Activated T-helper 1 cell treated with anti-CD3 and anti-CD28 coated beads, Interleukin-2, amount 50 U/mL, for 16 hours (primary cell): ENCODE results near the gene CASKIN1.
"Not testable (repeated sequence)": the region's sequence is repeated elsewhere in the genome, so short reads cannot be mapped to it uniquely, and the experiment has no call there.

Experiments
- DNase-seq, 2 donors: peaks; one replicate each; pipeline ENCODE4 v3.0.0-alpha.2; 2020; ENCODE audit warnings: low read depth in 1 of 2, low spot score in 1 of 2

CASKIN1 gene

DNA sequence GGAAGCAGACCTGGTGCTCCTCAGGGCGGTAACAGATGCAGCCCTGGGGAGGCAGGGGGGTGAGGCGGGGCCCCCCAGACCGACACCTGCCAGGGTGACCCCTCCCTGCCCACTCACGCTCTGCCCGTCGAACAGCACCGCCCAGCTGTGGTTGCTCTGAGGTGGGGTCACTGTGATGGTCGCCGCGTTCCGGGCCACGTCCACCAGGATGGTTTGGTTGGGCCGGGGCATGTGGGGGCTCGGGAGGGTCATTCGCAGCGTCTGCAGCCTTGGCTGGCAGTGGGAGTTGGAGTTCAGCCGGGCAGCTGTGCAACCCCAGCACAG, 13.6 kb upstream of the CASKIN1 start:
- DNase-seq = no peak

DNA sequence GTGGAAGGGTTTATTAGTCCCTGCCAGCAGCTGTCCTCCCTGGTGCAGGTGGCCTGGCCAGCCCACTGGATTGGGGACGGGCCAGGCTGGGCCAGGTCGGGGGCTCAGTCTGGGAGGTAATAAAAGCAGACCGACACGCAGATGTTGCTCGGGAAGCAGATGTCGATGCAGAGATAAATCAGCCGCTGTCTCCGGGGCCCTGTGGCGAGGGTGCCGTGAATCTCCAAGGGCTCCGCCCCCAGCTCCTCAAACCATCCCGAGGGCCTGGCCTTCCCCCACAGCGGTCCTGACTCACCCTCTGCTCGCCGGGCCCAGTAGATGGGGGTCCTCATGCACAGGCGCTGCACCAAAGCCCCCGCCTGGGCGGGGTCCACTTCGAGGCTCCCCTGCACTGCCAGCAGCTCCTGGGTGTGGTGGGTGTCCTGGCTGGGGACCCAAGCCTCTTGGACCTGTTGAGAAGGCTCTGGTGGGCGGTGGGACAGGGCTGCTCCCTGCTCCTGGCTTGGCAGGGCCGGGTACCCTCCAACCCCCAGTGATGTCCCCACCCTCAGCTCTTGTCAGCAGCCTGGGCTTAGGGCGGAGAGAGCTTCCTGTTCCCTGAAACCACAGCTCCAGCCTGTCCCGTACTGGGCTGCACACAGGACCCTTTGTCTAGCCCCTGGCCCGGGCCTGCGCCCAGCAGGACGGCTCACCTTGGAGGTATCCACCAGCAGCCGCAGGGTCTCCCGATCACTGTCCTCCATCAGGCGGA, 13.0 kb upstream of the CASKIN1 start:
- DNase-seq = no peak

DNA sequence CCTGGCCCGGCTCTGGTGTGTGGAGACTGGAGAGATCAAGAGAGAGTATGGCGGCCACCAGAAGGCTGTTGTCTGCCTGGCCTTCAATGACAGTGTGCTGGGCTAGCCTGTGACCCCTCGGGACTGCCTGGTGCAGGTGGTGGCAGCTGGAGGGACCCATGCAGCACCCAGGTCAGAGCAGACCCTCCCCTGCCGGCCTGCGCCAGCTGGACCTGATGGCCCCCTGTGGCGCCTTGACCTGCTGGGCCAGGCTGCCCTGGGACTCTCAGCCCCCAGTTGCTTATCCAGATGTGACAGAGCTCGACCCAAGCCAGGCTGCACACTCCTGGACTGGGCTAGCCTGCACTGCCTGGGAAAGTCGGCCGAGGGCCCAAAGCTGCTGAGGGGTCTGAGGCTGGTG, 12.4 kb upstream of the CASKIN1 start:
- no peak for DNase-seq

DNA sequence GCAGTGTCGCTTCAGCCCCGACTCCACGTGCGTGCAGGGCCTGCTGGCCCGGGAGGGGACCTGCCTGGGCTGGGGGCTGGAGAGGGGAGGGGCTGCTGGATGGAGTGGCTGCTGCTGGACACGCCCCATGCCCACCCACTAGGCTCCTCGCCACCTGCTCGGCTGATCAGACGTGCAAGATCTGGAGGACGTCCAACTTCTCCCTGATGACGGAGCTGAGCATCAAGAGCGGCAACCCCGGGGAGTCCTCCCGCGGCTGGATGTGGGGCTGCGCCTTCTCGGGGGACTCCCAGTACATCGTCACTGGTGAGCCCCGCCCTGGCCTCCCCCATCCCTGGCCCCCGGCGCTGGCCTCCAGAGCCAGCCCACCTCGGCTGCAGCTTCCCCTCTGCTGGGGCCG, 11.9 kb upstream of the CASKIN1 start:
- DNase-seq = no peak

DNA sequence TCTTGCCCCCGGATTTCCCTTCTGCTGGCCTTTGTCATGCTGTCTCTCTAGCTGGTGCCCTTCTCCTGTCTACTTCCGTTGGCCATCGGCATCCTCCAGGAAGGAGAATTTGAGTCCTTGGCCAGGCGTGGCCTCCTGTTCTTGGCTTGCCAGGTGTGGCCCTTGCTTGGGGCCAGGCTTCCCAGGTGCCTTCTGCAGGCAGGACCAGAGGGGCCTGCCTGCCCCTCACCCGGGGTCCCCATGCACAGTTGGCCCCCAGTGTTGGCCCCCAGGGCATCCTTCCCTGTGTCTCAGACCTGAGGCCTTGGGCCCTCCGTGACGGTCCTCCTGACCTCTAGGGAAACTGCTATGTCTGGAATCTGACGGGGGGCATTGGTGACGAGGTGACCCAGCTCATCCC, 11.5 kb upstream of the CASKIN1 start:
- no peak for DNase-seq

DNA sequence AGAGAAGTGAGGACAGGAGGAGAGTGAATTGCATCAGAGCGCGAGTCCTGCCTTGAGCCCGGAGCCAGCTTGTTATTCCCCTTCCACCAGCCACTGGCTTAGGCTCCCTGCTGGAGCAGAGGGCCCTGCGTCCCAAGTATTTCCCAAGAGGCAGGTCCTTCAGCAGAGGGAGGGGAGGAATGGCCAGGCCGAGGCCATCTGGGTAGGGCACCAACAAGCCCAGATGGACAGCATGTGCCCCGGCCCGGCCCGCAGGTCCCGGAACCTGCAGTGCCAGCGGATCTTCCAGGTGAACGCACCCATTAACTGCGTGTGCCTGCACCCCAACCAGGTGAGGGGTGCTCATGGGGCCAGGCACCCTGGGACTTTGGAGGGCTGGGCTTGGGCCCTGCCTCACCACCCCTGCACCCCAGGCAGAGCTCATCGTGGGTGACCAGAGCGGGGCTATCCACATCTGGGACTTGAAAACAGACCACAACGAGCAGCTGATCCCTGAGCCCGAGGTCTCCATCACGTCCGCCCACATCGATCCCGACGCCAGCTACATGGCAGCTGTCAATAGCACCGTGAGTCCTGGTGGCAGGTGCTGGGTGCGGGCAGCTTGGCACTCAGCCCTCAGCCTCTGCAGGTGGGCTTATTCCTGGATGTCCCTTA, 10.5 kb upstream of the CASKIN1 start:
- DNase-seq = no peak

DNA sequence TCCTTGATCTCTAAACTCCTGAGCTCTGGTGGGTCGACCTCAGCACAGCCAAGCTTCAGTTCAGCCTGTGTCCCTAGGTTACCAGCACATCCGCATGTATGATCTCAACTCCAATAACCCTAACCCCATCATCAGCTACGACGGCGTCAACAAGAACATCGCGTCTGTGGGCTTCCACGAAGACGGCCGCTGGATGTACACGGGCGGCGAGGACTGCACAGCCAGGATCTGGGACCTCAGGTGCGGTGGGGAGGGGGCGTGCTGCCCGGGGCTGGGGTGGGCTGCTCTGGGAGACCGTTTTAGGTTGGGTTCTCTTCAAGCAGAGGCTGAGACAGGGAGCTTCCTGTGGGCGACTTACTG, 10.0 kb upstream of the CASKIN1 start:
- DNase-seq = no peak

DNA sequence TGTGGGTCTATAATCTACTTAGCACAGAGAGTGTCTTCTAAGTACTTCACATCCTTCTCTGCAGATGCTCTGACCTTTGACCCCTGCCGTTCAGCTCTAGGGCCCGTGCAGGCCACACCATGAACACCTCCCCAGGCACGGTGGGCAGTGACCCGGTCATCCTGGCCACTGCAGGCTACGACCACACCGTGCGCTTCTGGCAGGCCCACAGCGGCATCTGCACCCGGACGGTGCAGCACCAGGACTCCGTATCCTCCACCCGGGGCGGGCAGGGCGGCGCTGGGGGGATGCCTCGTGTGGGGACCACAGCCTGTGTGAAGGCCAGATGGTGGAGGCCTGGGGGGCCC, 9.5 kb upstream of the CASKIN1 start:
- no peak for DNase-seq

DNA sequence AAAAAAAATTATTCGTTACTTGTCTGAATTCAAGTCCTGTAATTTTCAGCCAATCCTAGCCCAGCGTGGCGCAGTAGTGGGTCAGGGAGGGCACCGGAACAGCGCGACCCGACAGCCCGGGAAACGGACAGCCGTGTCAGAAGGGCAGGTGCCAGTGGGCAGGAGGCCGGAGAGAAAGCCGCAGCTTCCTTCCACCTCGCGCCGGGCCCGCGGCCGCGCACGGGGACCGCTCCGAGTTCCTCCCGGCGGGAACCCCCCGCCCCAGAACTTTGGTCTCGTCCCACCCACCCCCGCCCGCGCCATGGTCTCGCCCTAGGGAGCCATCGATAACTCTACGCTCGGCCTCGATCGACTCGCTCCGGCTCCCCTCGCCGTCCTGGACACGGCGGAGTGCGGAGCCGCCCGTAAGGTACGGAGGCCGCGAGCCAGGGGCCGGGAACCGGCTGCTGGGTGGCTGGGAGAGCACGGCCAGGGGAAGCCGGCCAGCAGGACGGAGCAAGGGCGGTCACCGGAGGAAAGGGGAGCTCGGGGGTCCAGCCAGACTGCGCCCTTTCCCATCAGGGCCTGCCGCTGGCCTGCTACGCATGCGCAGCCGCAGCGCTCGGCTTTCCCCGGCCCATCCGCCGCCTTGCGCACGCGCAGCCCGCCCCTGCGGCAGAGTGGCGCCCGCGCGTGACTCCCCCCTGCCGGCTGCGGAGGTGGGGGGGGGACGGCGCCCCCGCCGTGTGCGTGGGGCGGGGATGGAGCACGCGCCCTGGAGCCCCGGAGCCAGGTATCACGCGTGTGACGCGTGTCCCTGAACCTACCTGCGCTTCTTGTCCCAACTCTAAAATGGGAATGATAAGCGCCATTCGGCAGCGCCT, 8.9 kb upstream of the CASKIN1 start, which contains the start of gene MLST8:
Gene MLST8, plus strand, starts transcription at position 351 of the 863 bp plus-strand sequence. CDS start 632 bp downstream, outside the sequence.
- DNase-seq = peak; percentile 77 to 89

DNA sequence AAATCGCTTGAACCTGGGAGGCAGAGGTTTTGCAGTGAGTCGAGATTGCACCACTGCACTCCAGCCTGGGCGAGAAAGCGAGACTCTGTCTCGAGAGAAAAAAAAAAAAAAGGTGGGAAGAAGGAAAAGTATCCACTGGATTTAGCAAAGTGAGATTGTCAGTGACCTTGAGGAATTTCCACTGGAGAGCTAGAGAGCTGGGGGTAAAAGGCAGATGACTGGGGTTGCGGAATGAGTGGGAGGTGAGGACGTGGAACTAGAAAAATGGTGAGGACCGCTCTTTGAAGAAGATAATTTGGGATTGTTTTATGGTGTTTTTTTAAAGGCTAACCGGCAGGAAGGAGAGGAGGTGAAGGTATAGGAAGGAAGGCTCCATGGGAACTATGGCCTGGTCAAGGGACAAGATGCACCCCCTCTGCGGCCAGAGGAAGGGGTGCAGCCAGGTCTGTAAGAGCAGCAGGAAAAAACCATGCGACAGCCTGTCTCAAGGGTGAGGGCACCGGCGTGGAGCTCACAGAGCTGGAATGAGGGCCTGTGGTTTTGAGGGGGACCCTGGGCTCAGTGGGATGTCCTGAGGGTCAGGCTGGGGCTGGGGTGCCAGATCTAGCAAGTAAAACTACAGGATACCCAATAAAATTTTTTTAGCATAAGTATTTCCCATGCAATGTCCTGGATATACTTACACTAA, 8.2 kb upstream of the CASKIN1 start:
- no peak for DNase-seq

DNA sequence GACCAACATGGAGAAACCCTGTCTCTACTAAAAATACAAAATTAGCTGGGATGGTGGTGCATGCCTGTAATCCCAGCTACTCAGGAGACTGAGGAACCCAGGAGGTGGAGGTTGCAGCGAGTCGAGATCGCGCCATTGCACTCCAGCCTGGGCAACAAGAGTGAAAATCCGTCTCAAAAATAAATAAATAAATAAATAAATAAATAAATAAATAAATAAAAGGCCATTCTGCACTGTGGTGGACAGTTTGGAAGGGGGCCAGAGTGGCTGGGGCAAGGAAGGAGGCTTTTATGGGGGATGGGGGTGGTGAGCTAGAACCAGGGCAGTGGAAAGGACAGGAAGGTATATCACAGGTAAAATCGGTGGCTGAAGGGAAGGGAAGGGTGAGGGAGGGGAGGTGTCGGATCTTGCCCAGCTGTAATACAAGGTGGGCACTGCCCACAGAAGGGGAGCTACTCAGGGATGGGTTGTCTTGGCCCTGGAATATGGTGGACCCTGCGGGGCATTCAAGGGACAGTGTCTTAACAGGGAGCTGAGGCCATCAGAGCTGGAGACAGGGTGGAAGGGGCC, 6.8 kb upstream of the CASKIN1 start:
- DNase-seq = not testable (repeated sequence)

DNA sequence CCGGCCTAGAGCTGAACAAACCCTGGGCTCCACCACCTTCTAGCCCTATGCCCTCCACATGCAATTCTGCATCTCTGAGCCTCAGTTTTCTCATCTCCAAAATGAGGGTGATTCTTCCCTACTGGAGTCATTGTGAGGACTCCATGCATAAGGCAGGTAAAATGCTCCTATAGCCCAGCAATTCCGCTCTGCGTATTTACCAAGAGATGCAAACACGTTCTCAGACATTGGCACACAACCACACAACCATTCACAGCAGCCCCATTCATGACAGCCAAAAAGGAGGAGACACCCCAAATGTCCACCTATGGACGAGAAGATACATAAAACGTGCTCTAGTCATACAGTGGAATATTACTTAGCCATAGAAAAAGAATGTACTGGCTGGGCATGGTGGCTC, 3.9 kb upstream of the CASKIN1 start:
- DNase-seq = no peak

DNA sequence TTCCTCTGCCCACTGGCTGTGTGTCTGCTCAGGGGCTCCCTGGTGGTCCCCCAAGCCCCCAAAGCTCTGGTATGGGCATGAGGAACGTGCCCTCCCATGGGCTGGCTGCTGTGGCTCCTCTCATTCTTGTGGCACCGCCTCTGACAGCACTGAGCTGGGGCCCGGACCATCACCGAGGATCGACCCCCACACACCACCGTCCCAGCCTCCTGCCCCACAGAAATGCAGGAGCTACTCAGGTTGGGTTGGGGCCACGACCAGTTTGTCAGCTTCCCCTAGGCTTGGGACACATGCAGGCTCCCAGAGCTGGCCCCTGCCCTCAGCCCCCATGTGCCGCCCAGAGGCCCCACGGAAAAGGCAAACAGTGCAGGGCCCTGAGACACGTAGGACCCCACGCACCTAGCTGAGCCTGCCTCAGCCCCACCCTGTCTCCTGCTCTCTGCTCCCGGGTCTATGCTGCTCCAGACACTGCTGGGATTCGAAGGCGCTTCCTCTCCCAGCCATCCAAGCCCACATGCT, 3.3 kb upstream of the CASKIN1 start:
- DNase-seq = no peak

DNA sequence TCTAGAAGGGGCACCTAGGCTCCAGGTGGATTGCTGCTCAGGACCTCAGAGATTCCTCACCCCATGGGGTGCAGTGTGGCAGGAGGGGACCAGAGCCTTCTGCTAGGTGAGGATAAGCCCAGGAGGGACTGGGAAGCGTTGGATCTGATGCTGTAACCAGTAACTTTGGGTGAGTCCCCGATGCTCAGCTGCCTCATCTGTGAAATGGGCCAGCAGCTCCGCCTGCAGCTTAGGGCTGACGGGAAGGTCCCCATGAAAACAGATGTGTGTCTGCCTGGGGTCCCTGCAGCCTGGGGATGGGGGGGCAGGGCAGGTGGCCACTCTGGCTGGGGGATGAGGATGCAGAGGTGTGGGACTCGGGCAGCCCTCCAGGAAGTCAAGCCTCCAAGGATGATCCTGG, 2.7 kb upstream of the CASKIN1 start:
- no peak for DNase-seq

DNA sequence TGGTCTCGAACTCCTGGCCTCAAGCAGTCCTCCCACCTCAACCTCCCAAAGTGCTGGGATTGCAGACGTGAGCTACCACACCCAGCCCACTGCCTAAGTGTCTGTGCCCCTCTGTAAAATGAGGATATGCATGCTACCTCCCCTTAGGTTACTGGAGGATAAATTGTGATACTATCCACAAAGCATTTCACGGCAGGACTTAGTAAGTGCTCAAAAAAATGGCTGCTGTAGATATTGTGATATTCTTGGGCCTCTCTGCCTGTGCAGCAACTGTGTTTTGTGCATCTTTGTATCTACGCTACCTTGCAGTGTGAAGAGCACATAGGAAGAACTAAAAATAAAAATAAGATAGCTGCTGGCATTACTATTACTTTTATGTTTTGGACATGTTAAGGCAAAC, 1.9 kb upstream of the CASKIN1 start:
- DNase-seq = no peak

DNA sequence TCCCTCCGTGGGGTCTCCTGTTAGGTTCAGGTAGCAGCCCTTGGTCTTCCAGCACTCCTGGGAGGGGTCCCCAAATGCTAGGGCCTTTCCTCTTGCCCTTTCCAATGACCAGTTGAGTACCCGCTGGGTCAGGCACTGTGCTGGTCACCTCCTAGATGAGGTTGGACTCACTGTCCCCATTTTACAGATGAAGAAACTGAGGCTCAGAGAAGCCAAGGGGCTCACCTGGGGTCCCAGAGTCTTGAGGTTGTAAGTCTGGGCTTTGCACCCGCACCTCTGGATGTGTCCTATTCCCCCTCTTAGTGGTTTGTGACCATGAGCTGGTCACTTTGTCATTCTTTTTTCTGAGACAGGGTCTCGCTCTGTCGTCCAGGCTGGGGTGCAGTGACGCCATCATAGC, 1.4 kb upstream of the CASKIN1 start:
- no peak for DNase-seq

DNA sequence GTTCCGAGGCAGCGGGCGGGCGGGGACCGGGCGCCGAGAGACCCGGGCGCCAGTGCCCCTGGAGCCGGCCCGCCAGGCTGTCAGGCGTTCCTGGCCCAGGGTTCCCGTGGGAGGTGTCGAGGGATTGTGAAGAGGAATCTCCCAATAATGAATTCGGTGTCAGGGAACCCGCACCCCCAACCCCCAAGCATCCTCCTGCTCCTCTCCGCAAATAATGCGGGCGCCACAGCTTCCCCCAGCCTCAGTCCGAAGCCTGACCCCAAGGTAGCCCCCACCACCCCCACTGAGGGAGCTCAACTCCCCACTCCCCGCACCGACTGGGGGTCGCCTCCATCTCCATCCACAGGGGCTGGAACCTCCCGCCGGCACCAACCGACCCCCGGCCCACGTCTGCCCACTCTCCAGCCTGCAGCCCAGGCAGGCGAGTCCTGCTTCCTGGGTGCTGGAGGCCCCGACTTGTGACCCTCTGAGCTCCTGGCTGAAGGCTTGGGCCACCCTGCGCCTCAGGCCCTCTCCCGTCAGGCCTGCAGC, 641 bp upstream of the CASKIN1 start:
- DNase-seq = no peak

DNA sequence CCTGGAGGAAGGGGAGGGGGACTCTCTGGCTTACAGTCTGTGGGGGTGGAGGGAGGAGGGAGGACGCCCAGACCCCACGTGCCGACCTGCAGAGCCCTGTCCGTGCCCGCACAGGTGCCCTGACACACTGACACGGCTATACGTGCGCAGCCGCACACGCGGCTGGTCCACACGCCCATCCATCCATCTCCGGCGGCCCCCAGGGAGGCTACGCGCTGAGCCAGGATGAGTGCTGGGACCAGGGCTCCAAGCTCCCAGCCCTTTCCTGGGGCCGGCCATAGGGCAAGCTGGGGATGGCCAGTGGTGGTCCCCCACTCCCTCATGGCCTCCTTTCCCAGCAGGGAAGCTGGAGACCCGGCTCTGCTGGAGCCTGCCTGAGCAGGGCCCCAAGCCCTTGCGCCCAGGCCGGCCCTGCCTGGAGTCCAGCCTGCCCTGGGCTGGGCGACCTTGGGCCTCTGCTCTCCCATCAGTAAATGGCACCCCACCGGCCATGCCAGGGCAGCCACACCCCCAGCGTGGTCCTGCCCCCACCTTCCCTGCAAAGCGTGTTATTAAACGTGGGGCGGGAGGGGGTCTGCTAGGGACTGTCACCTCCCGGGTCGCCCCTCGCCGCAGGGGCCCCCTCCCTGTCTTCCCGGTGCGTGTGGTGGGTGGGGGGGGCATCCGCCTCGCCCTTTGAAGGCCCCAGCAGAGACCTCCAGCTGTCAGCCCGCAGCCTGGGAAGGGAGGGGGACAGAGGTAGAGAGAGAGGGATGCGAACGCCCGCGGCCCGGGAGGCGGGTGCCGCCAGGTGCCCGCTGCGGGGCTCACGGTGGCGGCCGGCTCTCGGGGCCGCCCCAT, 863 bp downstream of the CASKIN1 start:
- DNase-seq = no peak

DNA sequence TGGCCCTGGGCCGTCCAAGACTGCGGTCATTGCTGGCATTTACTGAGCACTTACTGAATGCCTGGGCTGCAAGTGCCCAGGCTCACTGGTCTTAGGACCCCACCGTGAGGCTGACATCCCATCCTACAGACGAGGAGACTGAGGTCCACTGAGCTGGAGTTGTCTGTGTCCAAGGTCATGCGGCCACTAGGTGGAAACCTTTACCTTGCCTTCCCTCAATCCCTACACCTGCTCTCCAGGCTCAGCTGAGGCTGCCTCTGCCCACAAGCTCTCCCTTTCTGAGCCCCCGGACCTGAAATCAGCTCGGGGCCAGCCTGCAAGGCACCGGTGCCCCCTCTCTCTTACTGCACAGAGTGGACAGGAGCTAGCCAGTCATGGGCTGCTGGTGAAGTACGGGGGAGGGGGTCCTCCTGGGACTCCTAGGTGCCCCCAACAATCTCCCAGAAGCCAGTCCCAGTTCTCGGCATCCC, 1.5 kb downstream of the CASKIN1 start:
- no peak for DNase-seq
